Transverse colon (tissue), 3 donors: Measurements from ENCODE around the gene KCTD15.

ENCODE experiments used
- POLR2A ChIP-seq: fragments of 450-650 bp; IDR thresholded peaks from one replicate; pipeline ENCODE4 v1.6.1; 2016; ENCODE audit warnings: antibody characterized with exemption, mild to moderate bottlenecking, moderate library complexity
- TF ChIP-seq, protein P1 (sequence below), 5 experiments: fragments of 200-600 bp in 3 of 5; fragments of 450-650 bp in 2 of 5; sonication (generic) in 3 of 5; IDR thresholded peaks; 1 replicate in 2 of 5; 2 replicates in 3 of 5; pipeline ENCODE4 v1.5.1; 2016 to 2017; ENCODE audit warnings: antibody characterized with exemption in 5 of 5, inconsistent platforms in 3 of 5, mild to moderate bottlenecking in 2 of 5, moderate library complexity in 1 of 5

GRCh38 chr19:33812388-33813330 is 16.0 kb downstream of the KCTD15 start:
- TF ChIP-seq, protein P1, sequence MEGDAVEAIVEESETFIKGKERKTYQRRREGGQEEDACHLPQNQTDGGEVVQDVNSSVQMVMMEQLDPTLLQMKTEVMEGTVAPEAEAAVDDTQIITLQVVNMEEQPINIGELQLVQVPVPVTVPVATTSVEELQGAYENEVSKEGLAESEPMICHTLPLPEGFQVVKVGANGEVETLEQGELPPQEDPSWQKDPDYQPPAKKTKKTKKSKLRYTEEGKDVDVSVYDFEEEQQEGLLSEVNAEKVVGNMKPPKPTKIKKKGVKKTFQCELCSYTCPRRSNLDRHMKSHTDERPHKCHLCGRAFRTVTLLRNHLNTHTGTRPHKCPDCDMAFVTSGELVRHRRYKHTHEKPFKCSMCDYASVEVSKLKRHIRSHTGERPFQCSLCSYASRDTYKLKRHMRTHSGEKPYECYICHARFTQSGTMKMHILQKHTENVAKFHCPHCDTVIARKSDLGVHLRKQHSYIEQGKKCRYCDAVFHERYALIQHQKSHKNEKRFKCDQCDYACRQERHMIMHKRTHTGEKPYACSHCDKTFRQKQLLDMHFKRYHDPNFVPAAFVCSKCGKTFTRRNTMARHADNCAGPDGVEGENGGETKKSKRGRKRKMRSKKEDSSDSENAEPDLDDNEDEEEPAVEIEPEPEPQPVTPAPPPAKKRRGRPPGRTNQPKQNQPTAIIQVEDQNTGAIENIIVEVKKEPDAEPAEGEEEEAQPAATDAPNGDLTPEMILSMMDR (IDR thresholded peaks at IDR 0.05): no peak
- no peak for TF ChIP-seq POLR2A
